Activated CD4-positive, alpha-beta memory T cell treated with anti-CD3 and anti-CD28 coated beads for 36 hours (primary cell): ENCODE measurements around the gene NUMBL. TPM values are rescaled to one million over a fixed set of nuclear protein-coding genes. Genes with fewer than 3 reads are reported as not detected.

ENCODE experiments used
- CTCF ChIA-PET: fragments of 350-600 bp; sonication (Branson Sonifier 250); formaldehyde crosslinking; loops from one replicate; lab custom pipeline; 2021; ENCODE audit warnings: antibody characterized with exemption, inconsistent platforms; lab: Charles Lee
- POLR2A ChIA-PET: fragments of 350-600 bp; sonication (Branson Sonifier 250); formaldehyde crosslinking; loops from one replicate; lab custom pipeline; 2021; ENCODE audit warnings: antibody characterized with exemption; lab: Charles Lee
- DNase-seq: peaks from one replicate; pipeline ENCODE4 v3.0.0-alpha.2; 2020
- H3K27ac Mint-ChIP-seq: one replicate; pipeline ENCODE4 v1.8.0; 2021; ENCODE audit warnings: mixed read lengths
- H3K27me3 Mint-ChIP-seq: one replicate; pipeline ENCODE4 v1.8.0; 2021; ENCODE audit warnings: mixed read lengths
- H3K36me3 Mint-ChIP-seq: one replicate; pipeline ENCODE4 v1.8.0; 2021; ENCODE audit warnings: mixed read lengths
- H3K4me1 Mint-ChIP-seq: one replicate; pipeline ENCODE4 v1.8.0; 2021; ENCODE audit warnings: low read depth, mixed read lengths
- H3K4me3 Mint-ChIP-seq: one replicate; pipeline ENCODE4 v1.8.0; 2021; ENCODE audit warnings: mild to moderate bottlenecking, mixed read lengths
- H3K9me3 Mint-ChIP-seq: one replicate; pipeline ENCODE4 v1.8.0; 2021; ENCODE audit warnings: mixed read lengths
- intact Hi-C: fragments of 100-400 bp; cut with micrococcal nuclease; formaldehyde crosslinking; loops from one replicate; pipeline ENCODE4 v1.15.1; 2023
- total RNA-seq, 2 experiments: library from RNA; stranded (reverse); gene quantifications; one replicate each; pipeline ENCODE4 v1.2.3, GENCODE V29; 2021

Gene NUMBL
- total RNA-seq, 2 experiments from 2014 or later, result 14.0 to 14.8 TPM

GRCh38 chr19:40671404-40671803 lies 19.0 kb downstream of the NUMBL start:
- POLR2A ChIA-PET, result no interaction called here

GRCh38 chr19:40668991-40669614 lies 21.3 kb downstream of the NUMBL start:
- POLR2A ChIA-PET, result no interaction called here
- Mint-ChIP-seq H3K9me3 (peaks cover 11% of the 10 kb centered on the region), H3K4me1 (peaks cover 14% of the 10 kb centered on the region), H3K27ac (no peak overlapping the region), H3K4me3 (no peak overlapping the region), H3K36me3 (peaks cover 27% of the 10 kb centered on the region), H3K27me3 (no peaks in the 10 kb centered on the region)
- intact Hi-C loops, result no loop called here
- CTCF ChIA-PET, result no interaction called here
- DNase-seq, result no peak

More at GRCh38 chr19:40671404-40671803, 19.0 kb downstream of the NUMBL start:
- intact Hi-C loops, result no loop called here
- Mint-ChIP-seq H3K36me3 (peaks cover 27% of the 10 kb centered on the region), H3K27me3 (no peaks in the 10 kb centered on the region), H3K4me3 (no peak overlapping the region), H3K9me3 (peaks cover 11% of the 10 kb centered on the region), H3K27ac (no peak overlapping the region), H3K4me1 (peaks cover 8% of the 10 kb centered on the region)
- no peak for DNase-seq
- CTCF ChIA-PET, result no interaction called here

GRCh38 chr19:40667602-40668001 lies 22.8 kb downstream of the NUMBL start:
- Mint-ChIP-seq H3K36me3 (peaks cover 27% of the 10 kb centered on the region), H3K27me3 (no peaks in the 10 kb centered on the region), H3K9me3 (peaks cover 11% of the 10 kb centered on the region), H3K4me3 (no peak overlapping the region), H3K4me1 (peaks cover 27% of the 10 kb centered on the region), H3K27ac (no peak overlapping the region)
- intact Hi-C loops, result loop anchor here (2.0 kb wide), 1 partner anchor 23 kb away; the partner anchor contains the start of gene NUMBL
- DNase-seq, result no peak
- ChIA-PET CTCF (no interaction called here), POLR2A (no interaction called here)

DNA sequence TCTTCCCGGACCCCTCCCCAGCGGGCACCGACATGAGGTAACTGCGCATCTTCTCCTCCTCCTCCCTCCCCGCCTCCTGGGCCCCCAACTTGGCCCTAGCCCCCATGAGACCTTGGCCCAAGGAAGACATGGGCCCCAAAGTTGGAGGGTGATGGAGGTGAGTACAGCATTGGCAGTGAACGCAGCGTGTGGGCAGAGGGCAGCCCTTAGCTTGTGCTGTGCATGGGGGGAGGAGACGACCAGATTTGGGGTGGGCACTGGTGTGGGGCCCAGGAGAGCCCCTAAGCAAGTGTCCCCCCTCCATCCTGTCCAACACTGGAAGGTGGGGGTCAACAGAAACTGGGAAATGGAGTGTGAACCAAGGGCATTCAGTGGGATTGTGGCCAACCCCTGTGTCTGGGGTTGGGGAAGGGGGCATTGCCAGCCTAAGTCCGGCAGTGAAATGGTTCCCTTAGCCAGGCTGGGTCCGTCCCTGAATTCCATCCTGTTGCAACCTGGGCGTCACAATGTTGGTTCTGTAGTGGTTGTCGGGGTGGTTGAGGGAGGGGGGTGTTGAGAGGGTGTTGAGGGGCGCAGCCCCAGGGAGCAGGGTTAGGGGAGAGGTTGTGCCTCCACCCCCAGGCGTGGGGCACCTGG lies 23.5 kb downstream of the NUMBL start:
- intact Hi-C loops, result loop anchor here (1.0 to 2.0 kb wide), 2 partner anchors 24 to 49 kb away; partner anchors contain the start of genes COQ8B and NUMBL
- peak overlapping the region; percentile 23 for H3K27ac Mint-ChIP-seq
- DNase-seq, result no peak
- no peaks in the 10 kb centered on the region for H3K27me3 Mint-ChIP-seq
- no peak overlapping the region for H3K4me3 Mint-ChIP-seq
- POLR2A ChIA-PET, result no interaction called here
- peaks cover 27% of the 10 kb centered on the region for H3K4me1 Mint-ChIP-seq
- H3K9me3 Mint-ChIP-seq, result peaks cover 11% of the 10 kb centered on the region
- H3K36me3 Mint-ChIP-seq, result peaks cover 27% of the 10 kb centered on the region
- CTCF ChIA-PET, result no interaction called here

GRCh38 chr19:40663695-40664692 lies 26.5 kb downstream of the NUMBL start:
- peaks cover 4% of the 10 kb centered on the region for H3K9me3 Mint-ChIP-seq
- peaks cover 27% of the 10 kb centered on the region for H3K4me1 Mint-ChIP-seq
- H3K36me3 Mint-ChIP-seq, result peaks cover 8% of the 10 kb centered on the region
- ChIA-PET POLR2A (interaction anchor here (1.0 to 2.0 kb wide), 6 partner anchors 26 to 155 kb away, joined by 3 to 6 read pairs (median 5); partner anchors contain the start of genes ACTMAP, COQ8B, ITPKC and NUMBL), CTCF (interaction anchor here (0.6 to 3.9 kb wide), 28 partner anchors 20 to 1366 kb away, joined by 3 to 68 read pairs (median 4); partner anchors contain the start of genes ACTMAP, COQ8B, ITPKC and RAB4B)
- no peaks in the 10 kb centered on the region for H3K27me3 Mint-ChIP-seq
- H3K27ac Mint-ChIP-seq, result peak overlapping the region; percentile 76
- peak overlapping the region; percentile 74 for H3K4me3 Mint-ChIP-seq
- DNase-seq, result peak; percentile 42
- intact Hi-C loops, result loop anchor here (2.0 kb wide), 3 partner anchors 87 to 481 kb away; partner anchors contain the start of genes ACTMAP and SNRPA

DNA sequence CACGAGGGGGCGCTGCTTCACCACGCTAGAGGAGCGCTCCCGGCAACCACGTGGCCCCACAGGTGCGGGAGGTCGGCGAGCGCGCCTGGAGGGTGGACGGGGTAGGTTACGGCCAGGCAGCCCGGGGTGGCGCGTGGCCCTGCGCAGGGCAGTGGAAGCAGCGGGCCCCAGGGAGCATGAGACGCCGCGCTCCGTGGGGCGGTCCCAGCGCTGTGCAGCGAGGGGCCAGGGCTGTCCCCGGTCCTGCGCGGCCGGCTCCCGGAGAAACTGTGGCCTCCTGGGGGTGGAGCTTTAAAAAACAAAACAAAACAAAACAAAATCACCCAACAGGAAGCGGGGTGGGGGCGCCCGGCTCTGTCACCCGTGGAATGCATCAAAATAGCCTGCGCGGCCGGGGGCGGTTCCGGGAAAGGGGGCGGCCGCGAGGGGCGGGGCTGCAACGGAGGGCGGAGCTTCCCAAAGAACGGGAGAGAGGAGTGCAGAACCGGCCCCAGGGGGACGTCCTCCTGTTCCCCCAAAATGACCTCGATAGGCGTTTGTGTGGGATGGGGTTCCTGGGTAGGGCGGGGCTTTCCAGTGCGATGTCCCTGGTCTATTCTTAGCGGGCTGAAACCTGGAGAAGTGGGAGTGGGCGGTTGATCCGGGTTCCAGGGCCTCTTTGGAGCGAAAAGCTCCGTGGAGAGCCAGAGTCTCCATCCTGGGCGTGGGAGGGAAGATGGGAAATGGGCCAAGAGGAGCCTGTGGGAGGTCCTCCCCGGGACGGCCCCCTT lies 27.3 kb downstream of the NUMBL start:
- ChIA-PET CTCF (interaction anchor here (0.6 to 3.9 kb wide), 26 partner anchors 19 to 1365 kb away, joined by 3 to 68 read pairs (median 4); partner anchors contain the start of genes ACTMAP, COQ8B, ITPKC and RAB4B), POLR2A (interaction anchor here (1.0 to 2.0 kb wide), 6 partner anchors 27 to 156 kb away, joined by 3 to 6 read pairs (median 5); partner anchors contain the start of genes ACTMAP, COQ8B, ITPKC and NUMBL)
- intact Hi-C loops, result loop anchor here (1.0 to 2.0 kb wide), 4 partner anchors 88 to 482 kb away; partner anchors contain the start of genes ACTMAP and SNRPA
- DNase-seq, result peak; percentile 94
- H3K4me3 Mint-ChIP-seq, result peak overlapping the region; percentile 74
- no peaks in the 10 kb centered on the region for H3K9me3 Mint-ChIP-seq
- H3K36me3 Mint-ChIP-seq, result peaks cover 2% of the 10 kb centered on the region
- no peaks in the 10 kb centered on the region for H3K27me3 Mint-ChIP-seq
- peaks cover 27% of the 10 kb centered on the region for H3K4me1 Mint-ChIP-seq
- peak overlapping the region; percentile 76 for H3K27ac Mint-ChIP-seq

DNA sequence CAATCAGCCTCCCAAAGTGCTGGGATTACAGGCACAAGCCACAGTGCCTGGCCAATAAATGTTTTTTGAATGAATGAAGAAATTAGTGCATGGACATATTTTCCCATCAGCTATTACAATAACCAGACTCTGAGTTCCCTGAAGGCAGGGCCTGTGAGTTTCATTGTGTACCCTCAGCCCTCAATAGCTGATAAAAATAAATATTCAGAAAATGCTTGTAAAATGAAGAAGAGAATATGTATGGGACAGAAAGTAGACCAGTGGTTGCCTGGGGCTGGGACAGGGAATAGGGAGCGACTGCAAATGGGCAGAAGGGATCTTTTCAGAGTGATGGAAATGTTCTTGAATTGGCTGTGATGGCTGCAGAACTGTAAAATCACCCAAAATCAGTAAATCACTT lies 28.8 kb downstream of the NUMBL start:
- intact Hi-C loops, result loop anchor here (1.0 to 2.0 kb wide), 4 partner anchors 89 to 483 kb away; partner anchors contain the start of genes ACTMAP and SNRPA
- H3K4me3 Mint-ChIP-seq, result no peak overlapping the region
- ChIA-PET POLR2A (no interaction called here), CTCF (interaction anchor here (1.7 to 3.9 kb wide), 6 partner anchors 57 to 483 kb away, joined by 3 to 68 read pairs (median 14); no protein-coding TSS in a partner anchor)
- no peaks in the 10 kb centered on the region for H3K36me3 Mint-ChIP-seq
- H3K27ac Mint-ChIP-seq, result no peak overlapping the region
- peaks cover 24% of the 10 kb centered on the region for H3K4me1 Mint-ChIP-seq
- no peak for DNase-seq
- no peaks in the 10 kb centered on the region for H3K9me3 Mint-ChIP-seq
- H3K27me3 Mint-ChIP-seq, result no peaks in the 10 kb centered on the region

DNA sequence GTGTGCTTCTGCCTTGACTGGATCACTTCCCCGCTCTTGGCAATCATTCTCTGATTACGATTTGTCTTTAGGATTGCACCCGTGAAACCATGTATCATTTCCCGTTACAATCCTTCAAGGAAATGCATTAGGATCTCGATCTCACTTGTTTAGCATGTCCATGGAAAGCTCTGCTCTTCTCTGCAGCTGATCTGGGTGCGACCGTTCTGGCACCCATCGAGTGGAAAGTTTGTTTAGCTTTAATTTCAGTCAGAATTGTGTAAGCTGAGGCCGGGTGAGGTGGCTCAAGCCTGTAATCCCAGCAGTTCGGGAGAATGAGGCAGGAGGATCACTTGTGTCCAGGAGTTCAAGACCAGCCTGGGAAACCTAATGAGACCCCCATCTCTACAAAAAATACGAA lies 30.9 kb downstream of the NUMBL start:
- Mint-ChIP-seq H3K4me1 (peaks cover 14% of the 10 kb centered on the region), H3K36me3 (no peaks in the 10 kb centered on the region), H3K27me3 (no peaks in the 10 kb centered on the region), H3K4me3 (no peak overlapping the region), H3K27ac (no peak overlapping the region), H3K9me3 (no peaks in the 10 kb centered on the region)
- intact Hi-C loops, result no loop called here
- POLR2A ChIA-PET, result no interaction called here
- CTCF ChIA-PET, result interaction anchor here (1.4 to 2.8 kb wide), 2 partner anchors 25 to 485 kb away, joined by 3 to 7 read pairs; no protein-coding TSS in a partner anchor
- DNase-seq, result no peak

DNA sequence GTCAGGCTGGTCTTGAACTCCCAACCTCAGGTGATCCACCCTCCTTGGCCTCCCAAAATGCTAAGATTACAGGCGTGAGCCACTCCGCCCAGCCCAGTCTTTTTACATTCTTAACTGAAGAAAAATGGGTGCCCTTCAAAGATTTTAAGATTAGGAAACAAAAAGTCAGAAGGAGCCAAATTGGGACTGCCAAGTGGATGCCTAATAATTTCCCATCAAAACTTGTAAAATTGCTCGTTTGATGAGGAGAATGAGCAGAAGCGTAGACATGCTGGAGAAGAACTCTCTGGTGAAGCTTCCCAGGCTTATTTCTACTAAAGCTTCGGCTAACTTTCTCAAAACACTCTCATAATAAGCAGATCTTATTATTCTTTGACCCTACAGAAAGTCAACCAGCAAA lies 31.3 kb downstream of the NUMBL start:
- CTCF ChIA-PET, result interaction anchor here (1.4 to 2.8 kb wide), 2 partner anchors 24 to 485 kb away, joined by 3 to 7 read pairs; no protein-coding TSS in a partner anchor
- no peaks in the 10 kb centered on the region for H3K27me3 Mint-ChIP-seq

GRCh38 chr19:40658031-40658430 lies 32.4 kb downstream of the NUMBL start:
- Mint-ChIP-seq H3K4me3 (no peak overlapping the region), H3K36me3 (no peaks in the 10 kb centered on the region), H3K27ac (no peak overlapping the region), H3K9me3 (no peaks in the 10 kb centered on the region), H3K4me1 (peaks cover 2% of the 10 kb centered on the region), H3K27me3 (no peaks in the 10 kb centered on the region)
- POLR2A ChIA-PET, result no interaction called here
- CTCF ChIA-PET, result interaction anchor here (1.0 to 1.8 kb wide), 2 partner anchors 23 to 149 kb away, joined by 3 to 10 read pairs; no protein-coding TSS in a partner anchor
- DNase-seq, result no peak
- intact Hi-C loops, result no loop called here

More for the DNA sequence above, 31.3 kb downstream of the NUMBL start:
- POLR2A ChIA-PET, result no interaction called here
- peaks cover 13% of the 10 kb centered on the region for H3K4me1 Mint-ChIP-seq
- no peak for DNase-seq
- intact Hi-C loops, result no loop called here
- H3K9me3 Mint-ChIP-seq, result no peaks in the 10 kb centered on the region
- no peak overlapping the region for H3K4me3 Mint-ChIP-seq
- no peak overlapping the region for H3K27ac Mint-ChIP-seq
- H3K36me3 Mint-ChIP-seq, result no peaks in the 10 kb centered on the region
